A549 treated with CORT108297 at 1 μM for 4 hours (cell line): Measurements from ENCODE around the gene BCDIN3D. TPM values are rescaled to one million over a fixed set of nuclear protein-coding genes. Genes with fewer than 3 reads are reported as not detected.

Experiments used
- total RNA-seq: library from RNA; stranded (reverse); fragments of 200-300 nt; extraction: Qiagen RNA extraction; gene quantifications from 5 replicates; pipeline ENCODE4 v1.2.3, GENCODE V29; 2022

BCDIN3D gene, protein sequence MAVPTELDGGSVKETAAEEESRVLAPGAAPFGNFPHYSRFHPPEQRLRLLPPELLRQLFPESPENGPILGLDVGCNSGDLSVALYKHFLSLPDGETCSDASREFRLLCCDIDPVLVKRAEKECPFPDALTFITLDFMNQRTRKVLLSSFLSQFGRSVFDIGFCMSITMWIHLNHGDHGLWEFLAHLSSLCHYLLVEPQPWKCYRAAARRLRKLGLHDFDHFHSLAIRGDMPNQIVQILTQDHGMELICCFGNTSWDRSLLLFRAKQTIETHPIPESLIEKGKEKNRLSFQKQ
- 4.3 to 4.6 TPM (median 4.4 TPM) in 5 replicates for total RNA-seq

DNA sequence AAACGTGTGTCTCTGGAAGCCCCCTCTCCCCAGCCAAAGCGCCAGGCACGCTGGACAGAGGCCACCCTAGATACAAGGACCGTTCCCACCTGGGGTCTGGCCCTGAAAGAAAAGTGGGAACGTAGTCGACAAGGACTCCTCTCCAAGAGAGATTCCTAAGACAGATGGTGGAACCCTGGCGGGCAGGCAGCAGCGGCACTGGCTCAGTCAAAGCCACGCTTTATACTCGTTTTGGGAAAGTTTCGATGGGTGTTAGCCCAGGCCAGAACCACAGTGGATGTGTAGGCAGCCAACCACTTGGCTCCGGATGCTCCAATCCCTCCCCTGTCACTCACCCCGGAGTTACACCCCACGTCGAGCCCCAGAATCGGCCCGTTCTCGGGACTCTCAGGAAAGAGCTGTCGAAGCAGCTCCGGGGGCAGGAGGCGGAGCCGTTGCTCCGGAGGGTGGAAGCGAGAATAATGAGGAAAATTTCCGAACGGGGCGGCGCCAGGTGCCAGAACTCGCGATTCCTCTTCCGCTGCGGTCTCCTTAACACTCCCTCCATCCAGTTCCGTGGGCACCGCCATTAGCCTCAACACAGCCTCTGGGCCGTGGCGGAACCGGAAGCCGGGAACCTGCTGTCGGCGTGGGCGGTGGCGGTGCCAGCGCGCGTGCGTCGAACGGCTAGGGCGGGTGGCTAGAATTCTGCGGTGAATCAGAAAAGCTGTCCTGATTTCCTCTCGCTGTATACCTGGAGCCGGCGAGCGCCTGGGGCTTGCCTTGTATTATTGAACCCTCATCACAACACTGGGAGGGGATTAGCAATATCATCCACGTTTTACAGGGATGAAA lies at the start of gene BCDIN3D:
BCDIN3D (minus strand) TSS at position 588 of the 834 bp plus-strand sequence; CDS start at position 569, 19 bp downstream.

DNA sequence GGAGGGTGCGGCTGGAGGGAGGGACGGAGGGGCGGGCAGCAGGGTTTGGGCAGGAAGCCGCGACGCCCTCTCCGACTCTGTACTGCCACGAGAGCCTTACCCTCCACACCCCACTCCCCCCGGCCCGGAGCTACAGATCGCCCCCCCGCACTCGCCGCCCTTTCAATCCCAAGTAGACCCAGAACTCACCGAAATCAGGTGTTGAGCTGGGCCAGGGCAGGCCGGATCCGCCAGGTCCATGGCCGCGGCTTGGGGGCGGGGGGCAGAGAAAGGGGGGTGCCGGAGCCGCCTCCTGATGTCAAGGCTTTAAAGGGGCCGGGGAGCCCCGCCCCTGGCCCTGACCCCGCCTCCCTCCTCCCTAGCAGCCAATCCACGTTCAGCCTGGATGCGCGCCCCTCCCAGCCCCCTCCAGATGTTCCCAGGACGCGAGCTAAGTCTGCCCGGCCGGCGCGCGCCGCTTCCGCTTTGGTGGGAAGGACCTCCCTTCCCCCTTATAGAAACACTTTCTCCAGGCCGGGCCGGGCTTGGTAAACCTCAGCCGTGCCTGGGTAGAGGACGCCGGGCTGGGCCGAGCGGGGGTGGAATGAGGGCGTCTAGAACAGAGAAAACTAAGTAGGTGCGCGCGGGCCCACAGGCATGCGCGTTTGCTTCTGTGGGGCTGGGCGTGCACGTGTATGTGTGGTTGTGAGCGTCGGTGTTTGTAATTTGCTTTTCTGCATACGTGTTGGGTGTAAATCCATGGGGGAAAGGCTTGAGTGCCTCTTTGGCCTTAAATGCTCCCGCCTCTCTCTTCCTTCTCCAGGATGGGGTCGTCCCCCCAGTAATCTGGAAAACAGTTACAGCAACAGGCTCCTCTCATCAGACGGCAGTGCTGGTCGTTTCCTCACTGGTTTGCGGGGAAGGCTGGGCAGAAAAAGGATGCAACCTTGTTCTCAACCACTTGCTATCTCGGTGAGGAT lies 14.5 kb downstream of the BCDIN3D start, which contains the start of gene NCKAP5L:
NCKAP5L (minus strand) TSS at position 281 of the 959 bp plus-strand sequence. CDS start 24,369 bp downstream, outside the sequence.

Other genes starting within 250 kb of the BCDIN3D start
- gene FAM186B, start 237.5 kb downstream of the BCDIN3D start, total RNA-seq, result 0.08 to 0.16 TPM (median 0.12 TPM) in 5 replicates
- 5.6 to 9.4 TPM (median 7.4 TPM) in 5 replicates for gene PRPF40B, start 219.5 kb downstream of the BCDIN3D start, total RNA-seq
- gene FMNL3, start 135.7 kb downstream of the BCDIN3D start, total RNA-seq, result 1.3 to 2.2 TPM (median 1.9 TPM) in 5 replicates
- gene TMBIM6, start 101.5 kb downstream of the BCDIN3D start, total RNA-seq, result 411 to 501 TPM (median 491 TPM) in 5 replicates
- gene NCKAP5L, start 14.7 kb downstream of the BCDIN3D start, total RNA-seq, result 7.3 to 9.7 TPM (median 8.5 TPM) in 5 replicates
- gene FAIM2, start 60.8 kb upstream of the BCDIN3D start, total RNA-seq, result 0.02 TPM in 1 of 5 replicates, not detected in the others
- not detected in 5 replicates for gene AQP2, start 107.6 kb upstream of the BCDIN3D start, total RNA-seq
- gene AQP5, start 118.8 kb upstream of the BCDIN3D start, total RNA-seq, result not detected in 5 replicates
- not detected in 5 replicates for gene AQP6, start 129.8 kb upstream of the BCDIN3D start, total RNA-seq
- gene RACGAP1, start 182.4 kb upstream of the BCDIN3D start, total RNA-seq, result 69.2 to 92.9 TPM (median 79.5 TPM) in 5 replicates
- gene ASIC1, start 214.5 kb upstream of the BCDIN3D start, total RNA-seq, result 4.6 to 6.8 TPM (median 6.2 TPM) in 5 replicates
- gene SMARCD1, start 242.2 kb upstream of the BCDIN3D start, total RNA-seq, result 56.6 to 75.9 TPM (median 72.8 TPM) in 5 replicates